ENCODE measurements around the gene TM4SF4.

The TM4SF4 gene

GRCh38 chr3:149496891-149497290 is 22.4 kb downstream of the TM4SF4 start:
- no peak for DNase-seq (ENCODE audit: low read depth)
- no peak overlapping the region for H3K4me3 ChIP-seq (ENCODE audit: low read depth, low read length)
- TF ChIP-seq CTCF (IDR thresholded peaks at IDR 0.05; ENCODE audit: low read depth, low read length, missing control alignments): no peak

GRCh38 chr3:149497966-149498670 is 23.6 kb downstream of the TM4SF4 start:
- H3K4me3 ChIP-seq (ENCODE audit: low read depth, low read length): no peak overlapping the region
- DNase-seq (ENCODE audit: low read depth): no peak
- TF ChIP-seq CTCF (IDR thresholded peaks at IDR 0.05; ENCODE audit: low read depth, low read length, missing control alignments): no peak

- H3K4me3 ChIP-seq (ENCODE audit: low read depth, low read length): no peak overlapping the region
- no peak for TF ChIP-seq CTCF (IDR thresholded peaks at IDR 0.05; ENCODE audit: low read depth, low read length, missing control alignments)
- no peak for DNase-seq (ENCODE audit: low read depth)
Observed at GRCh38 chr3:149501524-149501923, 27.0 kb downstream of the TM4SF4 start.

- no peak overlapping the region for H3K4me3 ChIP-seq (ENCODE audit: low read depth, low read length)
- no peak for TF ChIP-seq CTCF (IDR thresholded peaks at IDR 0.05; ENCODE audit: low read depth, low read length, missing control alignments)
- DNase-seq (ENCODE audit: low read depth): no peak
Observed at GRCh38 chr3:149502438-149502837, 27.9 kb downstream of the TM4SF4 start.

GRCh38 chr3:149506540-149506939 is 32.0 kb downstream of the TM4SF4 start:
- TF ChIP-seq CTCF (IDR thresholded peaks at IDR 0.05; ENCODE audit: low read depth, low read length, missing control alignments): no peak
- no peak for DNase-seq (ENCODE audit: low read depth)
- H3K4me3 ChIP-seq (ENCODE audit: low read depth, low read length): no peak overlapping the region

GRCh38 chr3:149506965-149507364 is 32.5 kb downstream of the TM4SF4 start:
- TF ChIP-seq CTCF (IDR thresholded peaks at IDR 0.05; ENCODE audit: low read depth, low read length, missing control alignments): no peak
- DNase-seq (ENCODE audit: low read depth): no peak
- H3K4me3 ChIP-seq (ENCODE audit: low read depth, low read length): no peak overlapping the region

Data from GM12864 (cell line).